Measurements from ENCODE around the gene VAV3. TPM values are rescaled to one million over a fixed set of nuclear protein-coding genes. Genes with fewer than 3 reads are reported as not detected.

VAV3 gene
- total RNA-seq, 4 donors from 2014 or later = 2.2 to 20.4 (median 4.0) TPM

DNA sequence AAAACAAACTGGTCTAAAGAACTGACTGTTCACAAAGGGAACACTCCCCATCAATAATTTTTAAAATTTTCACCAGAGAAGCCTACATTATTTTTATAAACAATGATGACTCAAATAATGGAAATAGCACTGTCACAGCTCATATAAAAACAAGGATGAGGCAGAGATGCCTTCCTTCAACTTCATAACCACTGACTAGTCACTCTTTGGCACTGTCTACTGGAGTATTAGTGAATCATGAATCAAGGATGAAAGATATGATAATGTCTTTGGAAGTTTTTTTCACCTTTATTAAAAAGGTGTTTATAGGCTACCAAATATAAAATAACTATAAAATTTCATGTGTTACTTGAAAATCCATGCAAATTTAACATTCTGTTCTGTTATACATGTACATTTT, 316.9 kb downstream of the VAV3 start:
- DNase-seq (ENCODE audit: low spot score in 2 of 2) = no peak
- TF ChIP-seq EP300 (IDR thresholded peaks at IDR 0.05) (no peak), POLR2A (IDR thresholded peaks at IDR 0.05) (no peak)
- TF ChIP-seq, protein P1, sequence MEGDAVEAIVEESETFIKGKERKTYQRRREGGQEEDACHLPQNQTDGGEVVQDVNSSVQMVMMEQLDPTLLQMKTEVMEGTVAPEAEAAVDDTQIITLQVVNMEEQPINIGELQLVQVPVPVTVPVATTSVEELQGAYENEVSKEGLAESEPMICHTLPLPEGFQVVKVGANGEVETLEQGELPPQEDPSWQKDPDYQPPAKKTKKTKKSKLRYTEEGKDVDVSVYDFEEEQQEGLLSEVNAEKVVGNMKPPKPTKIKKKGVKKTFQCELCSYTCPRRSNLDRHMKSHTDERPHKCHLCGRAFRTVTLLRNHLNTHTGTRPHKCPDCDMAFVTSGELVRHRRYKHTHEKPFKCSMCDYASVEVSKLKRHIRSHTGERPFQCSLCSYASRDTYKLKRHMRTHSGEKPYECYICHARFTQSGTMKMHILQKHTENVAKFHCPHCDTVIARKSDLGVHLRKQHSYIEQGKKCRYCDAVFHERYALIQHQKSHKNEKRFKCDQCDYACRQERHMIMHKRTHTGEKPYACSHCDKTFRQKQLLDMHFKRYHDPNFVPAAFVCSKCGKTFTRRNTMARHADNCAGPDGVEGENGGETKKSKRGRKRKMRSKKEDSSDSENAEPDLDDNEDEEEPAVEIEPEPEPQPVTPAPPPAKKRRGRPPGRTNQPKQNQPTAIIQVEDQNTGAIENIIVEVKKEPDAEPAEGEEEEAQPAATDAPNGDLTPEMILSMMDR (IDR thresholded peaks at IDR 0.05) = no peak
- Histone ChIP-seq H3K27me3 (no peaks in the 10 kb centered on the region), H3K27ac (no peak overlapping the region), H3K36me3 (no peaks in the 10 kb centered on the region), H3K4me1 (no peaks in the 10 kb centered on the region), H3K4me3 (no peak overlapping the region), H3K9me3 (no peaks in the 10 kb centered on the region)

DNA sequence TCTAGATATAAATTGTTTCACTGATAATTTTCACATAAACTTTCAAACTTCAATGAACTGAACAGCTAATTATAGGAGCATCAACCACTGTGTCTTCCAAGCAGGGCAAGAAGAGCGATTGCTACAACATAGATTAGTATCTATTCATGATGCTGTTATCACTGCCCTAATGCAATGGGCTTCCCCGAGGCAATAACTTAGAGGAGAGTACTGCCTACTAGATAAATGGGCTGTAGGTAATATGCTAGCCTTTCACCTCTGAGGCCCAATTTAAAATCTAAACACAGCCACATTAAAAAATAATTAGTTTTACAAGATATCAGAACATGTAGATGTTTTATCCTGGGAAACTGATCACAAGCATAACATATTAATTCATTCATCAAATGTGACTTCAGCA, 318.0 kb downstream of the VAV3 start:
- no peak for DNase-seq (ENCODE audit: low spot score in 2 of 2)
- Histone ChIP-seq H3K27ac (no peak overlapping the region), H3K36me3 (no peaks in the 10 kb centered on the region), H3K4me3 (no peak overlapping the region), H3K9me3 (no peaks in the 10 kb centered on the region), H3K4me1 (no peaks in the 10 kb centered on the region), H3K27me3 (no peaks in the 10 kb centered on the region)
- 71 to 89% methylated on average over 2 of the region's 2 CpGs for WGBS, 2 donors
- no peak for TF ChIP-seq EP300 (IDR thresholded peaks at IDR 0.05)
- no peak for TF ChIP-seq POLR2A (IDR thresholded peaks at IDR 0.05)
- TF ChIP-seq, protein P1 (IDR thresholded peaks at IDR 0.05) = no peak

DNA sequence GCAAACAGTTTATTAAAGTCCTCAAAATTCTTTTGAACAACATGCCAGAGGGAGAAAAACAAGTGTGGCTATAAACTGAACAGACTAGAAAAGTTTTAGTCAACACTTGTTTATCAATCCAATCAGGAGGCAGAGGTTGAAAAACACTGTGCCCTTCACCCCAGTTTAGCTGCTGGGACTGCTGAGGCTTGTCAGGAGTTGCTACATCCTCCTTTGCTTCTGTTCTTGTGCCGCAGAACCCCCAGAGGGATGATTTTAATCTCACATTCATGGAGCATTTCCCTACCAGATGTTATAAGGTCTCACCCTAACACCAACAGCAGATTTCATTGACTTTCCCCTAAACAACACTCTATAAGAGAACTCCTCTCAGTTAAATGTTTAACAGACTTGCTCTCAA, 321.2 kb downstream of the VAV3 start:
- Histone ChIP-seq H3K36me3 (no peaks in the 10 kb centered on the region), H3K27me3 (no peaks in the 10 kb centered on the region), H3K4me1 (no peaks in the 10 kb centered on the region), H3K9me3 (no peaks in the 10 kb centered on the region), H3K27ac (no peak overlapping the region), H3K4me3 (no peak overlapping the region)
- TF ChIP-seq EP300 (IDR thresholded peaks at IDR 0.05) (no peak), POLR2A (IDR thresholded peaks at IDR 0.05) (no peak)
- TF ChIP-seq, protein P1 (IDR thresholded peaks at IDR 0.05) = no peak
- 52% methylated on average over 1 of the region's 1 CpG for whole genome bisulfite sequencing, 2 donors
- no peak for DNase-seq (ENCODE audit: low spot score in 2 of 2)

DNA sequence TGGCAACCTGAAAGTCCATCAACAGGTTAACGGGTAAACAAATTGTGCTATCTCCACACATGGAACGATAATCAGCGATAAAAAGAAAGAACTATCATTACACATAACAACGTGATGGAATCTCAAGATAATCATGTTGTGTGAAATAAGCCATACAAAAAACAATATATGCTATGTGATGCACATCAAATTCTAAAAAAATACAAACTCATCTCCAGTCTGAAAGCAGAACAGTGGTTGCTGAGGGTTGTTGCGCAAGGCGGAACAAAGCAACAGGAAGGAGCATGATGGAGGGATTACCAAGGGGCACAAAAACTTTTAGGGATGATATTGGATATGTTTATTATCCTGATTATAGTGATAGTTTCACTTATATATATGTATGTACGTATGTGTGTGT, 324.8 kb downstream of the VAV3 start:
- Histone ChIP-seq H3K4me3 (no peak overlapping the region), H3K36me3 (no peaks in the 10 kb centered on the region), H3K27me3 (no peaks in the 10 kb centered on the region), H3K9me3 (no peaks in the 10 kb centered on the region), H3K27ac (no peak overlapping the region), H3K4me1 (no peaks in the 10 kb centered on the region)
- TF ChIP-seq EP300 (IDR thresholded peaks at IDR 0.05) (no peak), POLR2A (IDR thresholded peaks at IDR 0.05) (no peak)
- TF ChIP-seq, protein P1 (IDR thresholded peaks at IDR 0.05) = no peak
- DNase-seq (ENCODE audit: low spot score in 2 of 2) = no peak
- WGBS, 2 donors = 82% methylated on average over 7 of the region's 7 CpGs

DNA sequence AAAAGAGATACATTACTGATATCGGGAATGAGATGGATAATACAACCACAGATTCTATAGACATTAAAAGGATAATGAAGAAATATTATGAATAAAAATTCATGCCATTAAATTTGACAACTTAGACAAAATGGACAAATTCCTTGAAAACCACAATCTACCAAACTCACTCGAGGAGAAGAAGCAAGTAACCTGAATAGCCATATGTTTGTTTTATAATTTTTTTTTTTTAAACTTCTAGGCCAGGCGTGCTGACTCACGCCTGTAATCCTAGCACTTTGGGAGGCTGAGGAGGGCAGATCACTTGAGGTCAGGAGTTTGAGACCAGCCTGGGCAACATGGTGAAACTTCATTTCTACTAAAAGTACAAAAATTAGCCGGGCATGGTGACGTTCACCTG, 327.9 kb downstream of the VAV3 start:
- 90 to 91% methylated on average over 6 of the region's 6 CpGs for WGBS, 2 donors
- H3K4me1 ChIP-seq = no peaks in the 10 kb centered on the region
- no peak overlapping the region for H3K27ac ChIP-seq
- TF ChIP-seq, protein P1 (IDR thresholded peaks at IDR 0.05) = no peak
- no peak for TF ChIP-seq EP300 (IDR thresholded peaks at IDR 0.05)
- TF ChIP-seq POLR2A (IDR thresholded peaks at IDR 0.05) = no peak
- no peaks in the 10 kb centered on the region for H3K9me3 ChIP-seq
- no peak for DNase-seq (ENCODE audit: low spot score in 2 of 2)
- H3K27me3 ChIP-seq = no peaks in the 10 kb centered on the region
- H3K4me3 ChIP-seq = no peak overlapping the region
- H3K36me3 ChIP-seq = no peaks in the 10 kb centered on the region
